SK-N-MC (cell line): ENCODE data around the gene KLHL30.

ENCODE experiments used
- EZH2 ChIP-seq: fragments of 200-600 bp; sonication (generic); IDR thresholded peaks from one replicate; pipeline ENCODE4 v1.6.1; 2017; ENCODE audit warnings: antibody characterized with exemption
- POLR2AphosphoS5 ChIP-seq: IDR thresholded peaks from 2 replicates; pipeline ENCODE4 v1.6.1; 2012; ENCODE audit warnings: mild to moderate bottlenecking, low read depth, low read length, borderline replicate concordance

DNA sequence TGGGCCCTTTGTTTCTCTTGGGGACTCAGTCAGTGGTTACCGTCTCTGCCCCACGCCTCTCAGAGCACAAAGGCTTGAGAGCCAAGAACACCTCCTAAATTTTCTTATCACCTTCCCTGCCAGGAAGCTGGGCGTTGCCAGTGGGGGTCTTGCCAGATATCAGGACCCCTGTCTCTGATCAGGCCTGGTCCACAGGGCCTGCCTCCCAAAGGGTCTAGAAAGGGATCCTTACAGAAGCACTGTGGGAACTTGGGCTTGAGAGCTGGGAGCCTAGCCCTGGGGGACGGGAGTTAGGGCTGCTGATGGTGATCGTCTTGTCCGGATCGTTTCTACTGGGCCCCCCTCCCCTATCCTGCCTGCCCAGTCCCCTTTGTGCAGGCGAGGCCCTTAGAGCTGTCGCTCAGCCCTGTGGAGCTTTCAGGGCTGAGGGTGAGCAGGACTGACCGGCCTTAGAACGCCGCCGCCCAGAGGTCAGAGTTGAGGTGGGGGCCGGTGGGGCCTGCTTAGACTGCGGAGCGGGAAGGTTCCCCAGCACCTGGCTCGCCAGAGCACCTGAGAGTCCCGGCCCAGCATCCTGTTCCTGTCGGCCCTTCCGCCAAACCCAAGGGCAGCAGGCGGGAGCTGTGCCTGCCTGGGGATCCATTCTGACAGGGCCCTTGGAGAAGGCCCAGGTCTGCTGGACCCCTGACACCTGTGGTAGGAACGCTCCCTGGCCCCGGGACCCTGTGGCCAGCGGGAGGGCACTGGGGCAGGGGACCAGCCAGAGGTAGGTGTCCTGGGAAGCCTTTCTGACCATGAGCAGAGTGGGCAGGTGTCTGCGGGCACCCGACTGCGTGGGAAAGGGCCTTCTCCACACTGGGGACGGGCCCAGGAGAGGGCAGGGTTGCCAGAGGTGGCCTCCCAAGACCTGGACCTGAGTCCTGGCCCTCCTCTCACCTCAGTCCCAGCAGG lies 37.4 kb upstream of the KLHL30 start:
- TF ChIP-seq POLR2AphosphoS5 (no peak), EZH2 (no peak)
